Osteoblast (primary cell): ENCODE measurements around the gene SIGLEC9. TPM values are rescaled to one million over a fixed set of nuclear protein-coding genes. Genes with fewer than 3 reads are reported as not detected.

ENCODE experiments used
- DNase-seq: peaks from one replicate; pipeline ENCODE4 v3.0.0; 2011; ENCODE audit warnings: low spot score, mixed read lengths; ENCODE audit not compliant: insufficient read length; ENCODE audit errors: missing footprints
- H2AFZ ChIP-seq: 2 replicates; pipeline ENCODE4 v1.6.0; 2011; ENCODE audit warnings: mild to moderate bottlenecking, low read length
- H3K27ac ChIP-seq: 2 replicates; pipeline ENCODE4 v1.5.1; 2011; ENCODE audit warnings: mild to moderate bottlenecking, low read depth, low read length, moderate library complexity
- H3K27me3 ChIP-seq: 2 replicates; pipeline ENCODE4 v1.6.0; 2012; ENCODE audit warnings: mild to moderate bottlenecking, control low read depth, inconsistent platforms, low read length, moderate library complexity; ENCODE audit not compliant: insufficient read depth
- H3K36me3 ChIP-seq: 2 replicates; pipeline ENCODE4 v1.5.1; 2011; ENCODE audit warnings: mild to moderate bottlenecking, low read length, control low read depth, moderate library complexity; ENCODE audit not compliant: insufficient read depth
- H3K4me1 ChIP-seq: 2 replicates; pipeline ENCODE4 v1.5.1; 2011; ENCODE audit warnings: mild to moderate bottlenecking, low read length, control low read depth, moderate library complexity; ENCODE audit not compliant: insufficient read depth
- H3K4me2 ChIP-seq: 2 replicates; pipeline ENCODE4 v1.6.0; 2011; ENCODE audit warnings: mild to moderate bottlenecking, low read length; ENCODE audit not compliant: insufficient read depth
- H3K4me3 ChIP-seq: fragments of 200-600 bp; sonication (generic); 3 replicates; pipeline ENCODE4 v1.5.1; 2012; ENCODE audit warnings: mild to moderate bottlenecking, low read length, inconsistent platforms; ENCODE audit not compliant: insufficient read depth
- H3K79me2 ChIP-seq: 2 replicates; pipeline ENCODE4 v1.6.0; 2012; ENCODE audit warnings: mild to moderate bottlenecking, low read length, control low read depth, inconsistent platforms; ENCODE audit not compliant: insufficient read depth
- H3K9me3 ChIP-seq: 2 replicates; pipeline ENCODE4 v1.5.1; 2011; ENCODE audit warnings: low read depth, low read length, control low read depth
- H4K20me1 ChIP-seq: 2 replicates; pipeline ENCODE4 v1.6.0; 2012; ENCODE audit warnings: mild to moderate bottlenecking, low read length, control low read depth; ENCODE audit not compliant: insufficient read depth
- CTCF ChIP-seq: IDR thresholded peaks from 2 replicates; pipeline ENCODE4 v1.5.1; 2011; ENCODE audit warnings: mild to moderate bottlenecking, low read depth, low read length, moderate library complexity; ENCODE audit errors: extremely low read depth
- total RNA-seq: library from RNA; depleted of rRNA; stranded (reverse); fragments of >200 nt; gene quantifications from 2 replicates; pipeline ENCODE4 v1.2.3, GENCODE V29; 2012

SIGLEC9 gene
- total RNA-seq, 1 donor, result not detected

DNA sequence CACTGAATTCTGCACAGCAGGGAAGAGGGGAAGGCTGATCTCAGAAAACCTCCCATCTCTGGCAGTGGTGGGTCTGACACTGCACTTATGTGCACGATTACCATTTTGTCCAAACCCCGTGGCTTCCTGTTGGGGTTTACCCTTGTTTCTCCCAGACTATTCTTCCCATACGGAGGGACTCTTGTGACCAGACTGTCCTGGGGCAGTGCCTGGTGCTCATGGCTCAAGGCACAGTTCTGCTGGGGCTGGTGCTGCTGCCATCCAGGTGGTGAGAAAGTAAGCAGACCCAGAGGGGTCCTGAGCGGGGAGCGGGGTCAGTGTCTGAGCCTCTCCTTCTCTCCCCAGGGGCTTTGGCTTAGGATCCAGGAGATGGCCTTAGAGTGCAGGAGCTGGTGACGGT, 5.1 kb upstream of the SIGLEC9 start:
- no peak for DNase-seq
- Histone ChIP-seq H3K4me1 (no peaks in the 10 kb centered on the region), H3K9me3 (no peaks in the 10 kb centered on the region), H3K36me3 (no peaks in the 10 kb centered on the region), H2AFZ (no peak overlapping the region), H3K27me3 (peaks cover 11% of the 10 kb centered on the region), H3K27ac (no peak overlapping the region), H3K79me2 (no peaks in the 10 kb centered on the region), H3K4me2 (no peak overlapping the region), H3K4me3 (no peak overlapping the region), H4K20me1 (no peaks in the 10 kb centered on the region)
- no peak for TF ChIP-seq CTCF

- Histone ChIP-seq H3K4me2 (no peak overlapping the region), H4K20me1 (no peaks in the 10 kb centered on the region), H3K4me3 (no peak overlapping the region), H3K36me3 (no peaks in the 10 kb centered on the region), H3K79me2 (no peaks in the 10 kb centered on the region), H3K9me3 (no peaks in the 10 kb centered on the region), H2AFZ (no peak overlapping the region), H3K27me3 (peaks cover 11% of the 10 kb centered on the region), H3K27ac (no peak overlapping the region), H3K4me1 (no peaks in the 10 kb centered on the region)
- DNase-seq, result no peak
- no peak for TF ChIP-seq CTCF
These were observed 4.5 kb upstream of the SIGLEC9 start for GRCh38 chr19:51120160-51120559.

DNA sequence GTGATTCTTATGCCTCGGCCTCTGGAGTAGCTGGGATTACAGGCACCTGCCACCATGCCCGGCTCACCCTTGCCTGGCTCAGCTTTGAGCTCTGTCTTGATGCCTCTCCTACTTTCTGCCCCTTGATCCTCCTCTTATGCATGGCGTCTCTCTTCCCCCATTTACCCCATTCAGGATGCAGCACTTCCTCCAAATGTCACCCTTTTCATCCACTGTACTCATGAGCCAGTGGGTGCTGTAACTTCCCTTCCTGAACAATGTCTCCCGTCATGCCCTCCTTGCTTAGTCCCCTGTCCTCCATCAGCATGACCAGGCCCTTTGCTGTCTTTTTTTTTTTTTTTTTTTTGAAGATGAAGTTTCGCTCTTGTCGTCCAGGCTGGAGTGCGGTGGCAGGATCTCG, 3.4 kb upstream of the SIGLEC9 start:
- peaks cover 10% of the 10 kb centered on the region for H3K27me3 ChIP-seq
- H3K36me3 ChIP-seq, result no peaks in the 10 kb centered on the region
- H3K4me1 ChIP-seq, result no peaks in the 10 kb centered on the region
- TF ChIP-seq CTCF, result no peak
- H3K4me2 ChIP-seq, result no peak overlapping the region
- no peak overlapping the region for H2AFZ ChIP-seq
- H4K20me1 ChIP-seq, result no peaks in the 10 kb centered on the region
- H3K79me2 ChIP-seq, result no peaks in the 10 kb centered on the region
- DNase-seq, result no peak
- H3K4me3 ChIP-seq, result no peak overlapping the region
- H3K27ac ChIP-seq, result no peak overlapping the region
- H3K9me3 ChIP-seq, result no peaks in the 10 kb centered on the region

GRCh38 chr19:51122112-51122981, 2.4 kb upstream of the SIGLEC9 start:
- Histone ChIP-seq H3K4me1 (no peaks in the 10 kb centered on the region), H3K36me3 (no peaks in the 10 kb centered on the region), H3K9me3 (no peaks in the 10 kb centered on the region), H4K20me1 (no peaks in the 10 kb centered on the region), H2AFZ (peak overlapping the region; percentile 77), H3K79me2 (no peaks in the 10 kb centered on the region), H3K27me3 (peaks cover 4% of the 10 kb centered on the region), H3K27ac (no peak overlapping the region), H3K4me2 (no peak overlapping the region), H3K4me3 (no peak overlapping the region)
- DNase-seq, result no peak
- no peak for TF ChIP-seq CTCF
